Measurements from ENCODE around the gene VAV3. TPM values are rescaled to one million over a fixed set of nuclear protein-coding genes. Genes with fewer than 3 reads are reported as not detected.
A peak's percentile ranks its signal among the peaks of the same experiment; 100 is the strongest.
"Not testable (repeated sequence)": the region's sequence is repeated elsewhere in the genome, so short reads cannot be mapped to it uniquely, and the experiment has no call there.

Gene VAV3
- total RNA-seq, 1 donor from 2014 or later = 39.3 TPM

DNA sequence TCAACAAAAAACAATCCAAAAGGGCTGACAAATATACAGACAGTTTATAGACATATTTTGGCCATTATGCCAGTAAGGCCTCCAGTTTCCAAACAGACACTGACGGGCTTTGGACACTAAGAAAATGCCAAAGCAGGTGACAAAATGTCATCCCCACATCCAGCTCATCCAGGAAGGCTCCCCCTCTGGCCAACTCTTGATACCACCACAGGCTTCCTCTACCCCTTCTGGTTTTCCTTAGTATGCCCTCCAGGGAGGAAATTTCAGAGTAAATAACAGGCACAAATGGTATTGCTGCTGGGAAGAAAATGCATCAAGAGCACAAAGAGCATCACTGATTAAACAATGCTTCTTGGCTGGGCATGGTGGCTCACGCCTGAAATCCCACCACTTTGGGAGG, 225.3 kb downstream of the VAV3 start:
- no peak for DNase-seq

DNA sequence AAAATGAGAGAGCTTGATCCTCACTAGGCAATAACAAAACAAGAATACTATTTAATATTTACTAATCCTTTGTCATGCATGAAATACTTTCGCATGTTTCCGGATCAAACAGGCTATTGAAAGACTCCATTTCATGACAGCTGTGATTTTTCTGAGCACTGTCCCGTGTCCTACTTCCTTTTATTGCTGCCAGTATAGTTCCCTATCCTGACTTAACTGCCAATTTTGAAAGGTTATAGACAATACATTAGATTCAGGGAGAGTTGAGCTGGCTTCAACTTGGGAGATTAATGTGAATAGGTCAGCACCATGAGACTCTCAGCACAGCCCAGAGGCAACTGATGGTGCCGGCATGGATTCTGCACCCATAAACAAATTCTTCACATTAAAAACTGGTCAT, 225.8 kb downstream of the VAV3 start:
- DNase-seq = peak; percentile 28

- DNase-seq = not testable (repeated sequence)
These were observed 231.6 kb downstream of the VAV3 start for GRCh38 chr1:107733401-107733800.

GRCh38 chr1:107727866-107728265, 237.1 kb downstream of the VAV3 start:
- DNase-seq = no peak

- no peak for DNase-seq
These were observed 238.1 kb downstream of the VAV3 start for GRCh38 chr1:107726860-107727259.

DNA sequence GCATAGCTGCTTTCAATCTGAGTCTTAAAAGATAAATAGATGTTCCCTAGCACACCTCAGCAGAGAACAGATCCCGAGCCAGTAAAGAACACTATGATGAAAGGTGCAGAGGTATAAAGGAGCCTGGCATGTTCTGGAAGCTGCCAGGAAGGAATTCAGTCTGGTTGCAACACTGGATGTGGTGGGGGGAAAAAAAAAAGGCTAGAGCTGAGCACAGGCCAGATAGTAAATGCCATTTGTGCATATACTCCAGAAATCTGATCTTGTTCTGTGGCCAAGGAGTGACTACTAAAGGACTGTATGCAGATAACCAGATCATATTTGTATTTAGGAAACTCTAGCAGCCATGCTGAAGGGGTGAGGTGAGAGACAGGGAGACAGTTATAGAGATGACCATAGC, 240.3 kb downstream of the VAV3 start:
- DNase-seq = no peak

DNA sequence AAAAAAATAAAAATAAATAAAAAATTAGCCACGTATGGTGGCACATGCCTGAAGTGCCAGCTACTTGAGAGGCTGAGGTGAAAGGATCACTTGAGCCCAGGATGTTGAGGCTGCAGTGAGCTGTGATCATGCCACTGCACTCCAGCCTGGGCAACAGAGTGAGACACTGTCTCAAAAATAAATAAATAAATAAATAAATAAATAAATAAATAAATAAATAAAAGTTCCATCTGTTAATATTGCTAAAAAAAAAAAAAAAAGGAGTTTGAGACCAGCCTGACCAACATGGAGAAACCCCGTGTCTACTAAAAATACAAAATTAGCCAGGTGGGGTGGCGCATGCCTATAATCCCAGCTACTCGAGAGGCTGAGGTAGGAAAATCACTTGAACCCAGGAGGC, 244.8 kb downstream of the VAV3 start:
- DNase-seq = not testable (repeated sequence)

DNA sequence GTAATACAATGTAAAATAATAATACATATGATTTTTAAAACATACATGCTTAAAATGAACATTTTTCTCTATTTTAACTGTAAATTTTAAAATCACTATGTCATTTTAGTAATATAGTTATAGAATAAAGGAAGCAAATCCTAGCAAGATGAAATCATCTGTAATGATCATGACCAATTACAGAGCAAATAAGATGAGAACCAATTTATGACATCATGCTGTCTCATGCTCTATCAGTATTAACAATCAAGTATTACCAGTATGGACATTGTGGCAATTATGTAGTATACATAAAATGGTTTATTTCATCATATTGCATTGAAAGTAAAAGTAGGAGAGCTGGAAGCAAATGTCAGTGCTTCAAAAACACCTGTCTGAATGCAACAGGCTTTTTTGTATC, 255.0 kb downstream of the VAV3 start:
- DNase-seq = no peak

- DNase-seq = no peak
These were observed 257.9 kb downstream of the VAV3 start for GRCh38 chr1:107707111-107707510.

DNA sequence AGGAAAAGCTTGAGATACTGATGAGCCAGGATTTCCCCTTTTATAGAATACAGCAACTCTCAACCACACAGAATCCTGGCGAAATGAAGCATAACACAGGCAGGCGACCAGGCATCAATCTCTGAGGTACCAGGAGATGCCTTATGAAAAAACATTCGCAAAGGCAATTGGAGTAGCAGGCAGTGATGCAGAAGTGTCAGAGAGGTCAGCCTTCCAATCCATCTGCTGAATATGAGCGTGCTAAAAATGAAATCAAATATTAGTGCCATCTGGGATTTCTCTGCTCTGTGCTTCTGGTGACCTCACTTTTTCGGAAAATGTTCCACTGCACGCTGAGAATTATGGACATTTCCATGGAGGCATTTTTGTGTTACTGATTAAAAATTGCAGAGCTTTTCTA, 258.8 kb downstream of the VAV3 start:
- DNase-seq = peak; percentile 25

GRCh38 chr1:107704911-107705310, 260.1 kb downstream of the VAV3 start:
- no peak for DNase-seq

- DNase-seq = no peak
These were observed 261.9 kb downstream of the VAV3 start for GRCh38 chr1:107702946-107703571.

DNA sequence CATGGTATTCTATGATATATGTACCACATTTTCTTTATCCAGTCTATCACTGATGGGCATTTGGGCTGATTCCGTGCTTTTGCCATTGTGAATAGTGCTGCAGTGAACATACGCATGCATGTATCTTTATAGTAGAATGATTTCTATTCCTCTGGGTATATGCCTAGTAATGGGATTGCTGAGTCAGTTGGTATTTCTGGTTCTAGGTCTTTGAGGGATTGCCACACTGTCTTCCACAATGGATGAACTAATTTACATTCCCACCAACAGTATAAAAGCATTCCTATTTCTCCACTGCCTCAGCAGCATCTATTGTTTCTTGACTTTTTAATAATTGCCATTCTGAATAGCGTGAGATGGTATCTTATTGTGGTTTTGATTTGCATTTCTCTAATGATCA, 264.3 kb downstream of the VAV3 start:
- DNase-seq = not testable (repeated sequence)

- no peak for DNase-seq
These were observed 266.8 kb downstream of the VAV3 start for GRCh38 chr1:107698161-107698560.

DNA sequence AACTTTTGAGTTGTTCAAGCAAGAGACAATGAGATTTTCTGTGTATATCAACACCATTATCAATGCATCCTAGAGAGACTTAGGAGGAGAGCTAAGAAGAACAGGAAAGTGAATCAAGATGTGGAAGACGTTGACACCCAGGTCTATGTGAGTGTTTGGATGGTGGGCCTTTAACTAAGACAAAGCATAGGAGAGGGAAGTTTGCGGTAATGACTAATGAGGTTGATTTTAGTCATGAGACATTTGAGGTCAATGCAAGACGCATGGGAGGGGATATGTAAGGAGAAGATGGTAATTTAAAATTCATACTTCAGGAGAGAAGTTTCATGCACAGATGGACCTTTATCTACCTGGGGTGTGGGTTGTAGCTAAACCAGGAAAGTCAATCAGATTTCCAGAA, 269.6 kb downstream of the VAV3 start:
- DNase-seq = no peak

GRCh38 chr1:107692580-107693345, 272.2 kb downstream of the VAV3 start:
- no peak for DNase-seq

DNA sequence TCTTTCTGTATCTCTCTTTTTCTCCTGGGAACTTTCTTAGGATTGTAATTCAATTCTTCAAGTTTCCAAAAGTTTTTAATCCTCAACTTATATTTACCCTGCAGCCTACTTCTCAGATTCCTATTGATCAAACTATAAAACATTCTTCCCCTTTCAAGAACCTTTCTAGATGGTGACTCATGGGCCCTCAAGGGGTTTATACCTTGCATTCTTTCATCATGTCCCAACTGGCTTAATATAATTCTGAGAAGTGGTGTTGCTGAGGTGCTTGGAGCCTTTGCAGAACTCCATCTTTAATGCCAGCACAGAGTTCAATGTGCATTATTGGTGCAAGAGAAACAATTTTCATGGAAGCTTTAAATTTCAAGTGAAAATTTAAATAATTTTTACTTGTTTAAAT, 273.4 kb downstream of the VAV3 start:
- DNase-seq = no peak

DNA sequence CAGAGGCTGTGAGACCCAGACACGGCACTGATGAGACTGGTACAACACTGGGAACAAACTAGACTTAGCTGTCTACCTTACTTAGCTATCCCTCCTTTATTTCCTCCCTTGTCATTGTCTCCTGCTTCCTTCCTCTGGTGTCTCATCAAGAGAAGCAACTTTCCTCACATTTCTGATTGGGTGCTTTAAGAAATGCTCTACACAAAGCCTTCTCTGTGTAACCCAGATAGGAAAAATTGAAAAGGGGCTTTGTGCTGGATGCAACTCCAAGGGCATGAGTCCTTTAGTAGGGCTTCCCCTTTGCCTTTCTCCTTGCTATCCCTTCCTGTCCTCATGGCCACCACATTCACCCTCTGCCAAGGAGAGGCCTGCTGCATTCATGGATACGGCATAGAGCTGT, 274.5 kb downstream of the VAV3 start:
- no peak for DNase-seq

DNA sequence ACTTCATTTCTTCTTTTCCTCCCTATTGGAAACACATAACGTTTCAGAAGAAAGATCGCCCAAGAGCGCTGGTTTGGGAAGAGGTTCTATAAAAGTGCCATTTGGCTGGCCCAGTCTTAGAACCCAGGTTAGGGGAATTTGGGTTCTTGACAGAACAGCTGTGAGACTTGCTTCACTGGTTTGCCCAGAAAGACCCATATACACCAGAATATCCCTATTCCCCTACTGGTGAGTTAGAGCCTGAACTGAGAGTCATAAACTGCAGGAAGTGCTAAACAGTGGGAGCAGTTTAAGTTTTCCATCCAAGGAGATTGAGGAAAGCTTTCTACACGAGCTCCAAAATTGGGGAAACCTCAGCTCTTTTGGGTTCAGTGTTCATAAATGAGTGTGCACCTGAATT, 275.2 kb downstream of the VAV3 start:
- no peak for DNase-seq

- DNase-seq = no peak
These were observed 275.8 kb downstream of the VAV3 start for GRCh38 chr1:107689159-107689558.

GRCh38 chr1:107687849-107688753, 276.9 kb downstream of the VAV3 start:
- no peak for DNase-seq

DNA sequence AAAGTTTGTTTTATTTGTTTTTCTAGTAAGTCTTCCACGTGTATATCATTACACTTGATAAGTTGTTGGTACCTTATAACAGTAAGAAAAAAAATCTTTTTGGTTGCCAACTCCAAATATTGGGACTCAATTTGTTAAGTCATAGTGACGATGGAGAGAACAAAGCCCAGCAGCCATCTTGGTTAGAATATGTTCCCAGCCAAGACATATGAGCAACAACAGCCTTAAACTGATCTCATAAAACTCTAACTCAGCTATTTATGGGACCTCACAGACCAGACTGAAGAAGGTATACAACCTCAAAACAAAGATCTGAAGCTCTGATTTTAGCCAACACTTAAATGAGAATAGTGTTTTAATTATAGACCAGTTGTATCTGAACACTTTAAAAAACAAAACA, 281.3 kb downstream of the VAV3 start:
- no peak for DNase-seq

DNA sequence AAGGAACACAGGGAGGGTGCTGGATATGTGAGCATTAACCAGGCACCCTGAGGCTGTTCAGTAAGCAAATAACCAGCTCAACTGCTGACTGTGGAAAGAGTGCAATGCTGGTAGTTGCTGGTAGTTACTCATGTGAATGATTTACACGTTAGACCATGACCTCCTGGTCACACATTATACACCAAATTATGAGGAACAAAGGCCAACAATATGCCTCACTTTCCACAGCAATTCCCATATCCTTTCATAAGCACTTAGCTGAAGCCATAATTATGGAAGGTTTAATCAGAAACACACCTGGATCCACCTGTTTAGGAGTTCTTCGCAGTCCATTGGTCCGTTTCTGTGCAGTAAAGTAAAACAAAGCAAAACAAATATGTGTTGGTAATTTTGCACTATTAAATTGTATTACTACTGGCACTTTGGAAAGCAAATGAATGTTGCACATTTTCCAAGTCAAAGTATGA, 281.8 kb downstream of the VAV3 start:
- no peak for DNase-seq

Data from skin of body (tissue), 2 donors.